Peyer's patch (tissue), 4 donors: Measurements from ENCODE around the gene TTC16.

Experiments
- CTCF ChIP-seq, 6 experiments: fragments of 450-650 bp in 4 of 6; fragments of 200-600 bp in 2 of 6; sonication (generic) in 1 of 6; IDR thresholded peaks; one replicate each; pipeline ENCODE4 v1.5.1; 2017 to 2019; ENCODE audit warnings: antibody characterized with exemption in 6 of 6, mild to moderate bottlenecking in 3 of 6, moderate library complexity in 1 of 6
- POLR2A ChIP-seq, 2 donors: fragments of 450-650 bp; IDR thresholded peaks; one replicate each; pipeline ENCODE4 v1.5.1; 2017; ENCODE audit warnings: antibody characterized with exemption in 2 of 2, mild to moderate bottlenecking in 2 of 2, moderate library complexity in 2 of 2

GRCh38 chr9:127742435-127743088 lies 26.7 kb downstream of the TTC16 start:
- no peak for TF ChIP-seq CTCF (IDR thresholded peaks at IDR 0.05)
- TF ChIP-seq POLR2A (IDR thresholded peaks at IDR 0.05), result no peak
